GM21723 (cell line): ENCODE data around the gene STUB1.

ENCODE experiments used
- ATAC-seq: cut with Tn5 transposase; IDR thresholded peaks from one replicate; pipeline ENCODE4 v1.9.1; 2021; ENCODE audit warnings: mild to moderate bottlenecking, moderate library complexity; ENCODE audit not compliant: unreplicated experiment

STUB1 gene

DNA sequence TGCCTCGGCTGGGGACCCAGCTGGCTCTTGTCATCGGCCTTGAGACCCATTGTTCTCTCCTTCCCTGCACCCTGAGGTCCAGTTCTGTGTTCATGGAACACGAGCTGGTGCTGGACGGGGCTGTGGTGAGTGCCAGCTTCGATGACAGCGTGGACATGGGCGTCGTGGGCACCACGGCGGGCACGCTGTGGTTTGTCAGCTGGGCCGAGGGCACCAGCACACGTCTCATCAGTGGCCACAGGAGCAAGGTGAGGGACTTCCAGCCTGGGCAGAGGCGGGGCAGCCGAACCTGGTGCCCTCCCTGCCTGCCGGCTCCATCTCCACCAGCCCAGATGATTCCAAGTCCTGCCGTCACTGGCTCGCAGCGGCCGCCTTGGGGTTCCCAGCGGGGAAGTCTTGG, 17.6 kb upstream of the STUB1 start:
- ATAC-seq, result no peak

DNA sequence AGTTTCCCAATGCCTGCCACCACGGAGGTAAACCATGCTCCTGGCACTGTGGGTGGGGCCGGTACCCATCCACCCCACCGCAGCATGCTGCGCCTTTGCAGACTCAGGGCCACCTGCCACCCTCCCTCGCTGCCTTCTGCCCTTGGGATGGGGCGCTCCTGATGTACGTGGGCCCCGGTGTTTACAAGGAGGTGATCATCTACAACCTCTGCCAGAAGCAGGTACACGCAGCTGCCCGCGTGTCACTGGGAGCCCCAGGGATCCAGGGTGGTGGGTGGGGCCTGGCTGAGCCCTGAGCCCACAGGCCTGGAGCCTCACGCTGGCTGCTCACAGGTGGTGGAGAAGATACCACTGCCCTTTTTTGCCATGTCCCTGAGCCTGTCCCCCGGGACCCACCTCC, 13.6 kb upstream of the STUB1 start:
- no peak for ATAC-seq

DNA sequence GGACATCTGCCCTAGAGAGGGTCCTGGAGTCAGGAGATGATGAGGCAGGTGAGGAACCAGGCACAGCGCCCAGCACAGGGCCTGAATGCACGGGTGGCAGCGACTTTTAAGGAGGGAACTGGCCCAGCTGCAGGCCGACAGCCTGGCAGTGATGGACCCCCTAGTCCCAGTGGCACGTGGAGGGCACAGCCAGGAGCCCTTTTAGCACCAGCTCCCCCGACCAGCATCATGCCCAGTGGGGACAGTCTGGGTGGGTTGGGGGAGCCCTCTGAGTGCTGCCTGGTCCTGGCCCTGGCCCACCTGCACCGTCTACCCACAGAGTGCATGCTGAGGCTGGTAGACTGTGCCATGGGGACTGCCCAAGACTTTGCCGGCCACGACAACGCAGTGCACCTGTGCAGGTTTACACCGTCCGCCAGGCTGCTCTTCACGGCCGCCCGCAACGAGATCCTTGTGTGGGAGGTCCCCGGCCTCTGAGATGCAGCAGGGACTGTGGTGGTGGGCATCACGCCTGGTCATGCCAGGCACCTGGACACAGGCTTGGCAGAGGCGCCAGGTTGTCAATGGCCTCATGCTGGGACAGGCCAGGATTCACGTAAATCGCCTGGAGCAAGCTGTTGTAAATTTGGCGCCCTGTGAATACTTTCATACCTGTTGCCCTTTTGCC, 13.0 kb upstream of the STUB1 start:
- no peak for ATAC-seq

DNA sequence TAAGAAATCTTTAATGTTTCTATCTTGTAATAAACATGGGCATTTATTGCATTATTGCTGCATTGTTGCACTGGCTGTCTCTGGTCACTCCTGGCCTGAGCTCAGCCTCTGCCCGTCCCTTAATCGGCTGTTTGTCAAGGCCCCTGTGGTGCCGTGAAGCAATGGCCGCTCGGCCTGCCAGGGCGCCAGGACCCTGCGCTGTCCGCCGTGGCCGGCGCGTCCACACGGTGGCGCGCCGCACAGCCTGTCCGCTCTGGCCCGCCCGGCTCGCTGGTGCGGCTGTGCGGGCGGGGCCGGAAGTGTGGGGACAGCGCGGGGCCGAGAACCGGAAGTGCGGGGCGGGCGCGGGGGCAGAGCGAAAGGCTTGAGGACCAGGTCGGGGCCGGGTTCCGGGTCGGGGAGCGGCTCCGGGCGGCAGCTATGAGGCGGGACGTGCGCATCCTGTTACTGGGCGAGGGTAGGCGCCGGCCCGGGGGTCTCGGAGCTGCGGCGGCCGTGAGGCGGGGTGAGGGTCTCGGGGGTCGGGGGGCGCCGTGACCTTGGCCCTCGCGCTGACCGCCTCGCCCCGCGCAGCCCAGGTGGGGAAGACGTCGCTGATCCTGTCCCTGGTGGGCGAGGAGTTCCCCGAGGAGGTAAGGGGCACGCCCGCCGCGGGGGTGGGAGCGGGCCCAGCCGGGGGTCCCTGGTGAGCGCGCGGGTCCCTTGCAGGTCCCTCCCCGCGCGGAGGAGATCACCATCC, 12.3 kb upstream of the STUB1 start, which contains the start of gene RHOT2:
Gene RHOT2, plus strand, starts transcription at position 353 of the 739 bp plus-strand sequence. Its CDS starts 68 bp downstream, at position 421.
- ATAC-seq, result peak; percentile 75

DNA sequence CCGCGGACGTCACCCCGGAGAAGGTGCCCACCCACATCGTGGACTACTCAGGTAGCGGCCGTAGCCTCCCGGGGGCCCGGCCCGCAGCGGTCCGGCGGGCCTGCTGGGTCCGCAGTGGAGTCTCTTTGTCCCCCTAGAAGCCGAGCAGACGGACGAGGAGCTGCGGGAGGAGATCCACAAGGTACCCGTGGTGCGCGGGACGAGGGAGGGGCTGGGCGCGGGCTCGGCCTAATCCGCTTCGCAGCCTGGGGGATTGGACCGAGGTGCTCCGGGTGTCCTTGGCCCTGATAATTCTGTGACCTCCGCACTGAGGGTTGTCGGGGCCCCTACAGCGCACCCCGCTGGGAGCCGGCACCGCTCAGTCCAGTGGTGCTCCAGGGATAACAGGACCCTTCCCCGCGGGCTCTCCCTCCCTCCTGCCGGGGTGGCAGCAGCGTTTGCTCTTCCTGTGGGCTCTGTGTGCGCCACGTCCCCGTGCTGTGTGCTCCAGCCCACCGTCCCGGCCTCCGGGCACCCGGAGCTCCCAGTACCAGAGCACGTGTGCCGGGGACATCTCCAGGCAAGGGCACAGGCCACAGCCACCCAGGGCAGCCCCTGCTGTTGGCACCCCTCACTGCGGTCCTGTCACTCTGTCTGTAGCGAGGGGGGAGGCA, 11.6 kb upstream of the STUB1 start:
- ATAC-seq, result no peak

DNA sequence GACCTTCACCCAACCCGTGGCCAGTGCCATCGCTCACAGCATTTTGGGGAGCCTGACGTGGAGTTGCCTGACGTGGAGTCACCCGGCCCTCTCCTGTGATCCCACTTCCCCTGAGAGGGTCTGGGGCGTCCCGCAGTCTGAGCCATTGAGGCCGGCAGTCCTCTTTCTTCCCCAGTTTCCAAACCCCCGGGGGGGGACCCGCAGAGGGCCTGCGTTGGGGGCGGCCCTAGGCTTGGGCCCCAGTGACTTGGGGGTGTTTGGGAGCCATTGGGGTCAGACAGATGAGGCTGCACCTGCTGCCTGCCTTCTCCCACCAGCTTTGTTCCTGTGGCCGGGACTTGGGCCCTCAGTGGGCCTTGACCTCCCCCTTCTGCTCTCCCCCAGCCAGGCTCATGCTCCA, 10.5 kb upstream of the STUB1 start:
- ATAC-seq, result no peak

DNA sequence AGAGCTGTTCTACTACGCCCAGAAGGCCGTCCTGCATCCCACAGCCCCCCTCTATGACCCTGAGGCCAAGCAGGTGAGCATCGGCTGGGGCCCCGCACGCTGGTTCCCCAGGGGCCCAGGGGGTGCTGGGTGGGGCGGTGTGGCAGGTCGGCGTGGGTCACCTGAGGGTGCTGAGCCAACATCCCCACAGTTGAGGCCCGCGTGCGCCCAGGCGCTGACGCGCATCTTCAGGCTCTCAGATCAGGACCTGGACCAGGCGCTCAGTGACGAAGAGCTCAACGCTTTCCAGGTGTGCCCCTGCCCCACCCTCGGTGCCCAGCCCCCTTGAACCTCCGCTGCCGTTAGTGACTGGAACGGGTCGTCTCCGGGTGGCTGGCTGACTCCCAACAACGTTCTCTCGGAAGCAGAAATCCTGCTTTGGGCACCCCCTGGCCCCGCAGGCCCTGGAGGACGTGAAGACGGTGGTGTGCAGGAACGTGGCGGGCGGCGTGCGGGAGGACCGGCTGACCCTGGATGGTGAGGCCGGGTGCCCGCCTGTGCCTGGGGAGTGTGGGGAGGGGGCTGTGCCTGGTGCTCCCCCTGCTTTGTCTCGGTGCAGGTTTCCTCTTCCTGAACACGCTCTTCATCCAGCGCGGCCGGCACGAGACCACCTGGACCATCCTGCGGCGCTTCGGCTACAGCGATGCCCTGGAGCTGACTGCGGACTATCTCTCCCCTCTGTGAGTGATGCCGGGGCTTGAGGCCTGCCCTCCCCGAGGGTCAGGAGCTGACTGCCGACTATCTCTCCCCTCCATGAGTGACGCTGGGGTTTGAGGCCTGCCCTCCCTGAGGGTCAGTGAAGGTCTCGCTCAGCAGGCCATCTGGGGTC, 9.5 kb upstream of the STUB1 start:
- ATAC-seq, result no peak

DNA sequence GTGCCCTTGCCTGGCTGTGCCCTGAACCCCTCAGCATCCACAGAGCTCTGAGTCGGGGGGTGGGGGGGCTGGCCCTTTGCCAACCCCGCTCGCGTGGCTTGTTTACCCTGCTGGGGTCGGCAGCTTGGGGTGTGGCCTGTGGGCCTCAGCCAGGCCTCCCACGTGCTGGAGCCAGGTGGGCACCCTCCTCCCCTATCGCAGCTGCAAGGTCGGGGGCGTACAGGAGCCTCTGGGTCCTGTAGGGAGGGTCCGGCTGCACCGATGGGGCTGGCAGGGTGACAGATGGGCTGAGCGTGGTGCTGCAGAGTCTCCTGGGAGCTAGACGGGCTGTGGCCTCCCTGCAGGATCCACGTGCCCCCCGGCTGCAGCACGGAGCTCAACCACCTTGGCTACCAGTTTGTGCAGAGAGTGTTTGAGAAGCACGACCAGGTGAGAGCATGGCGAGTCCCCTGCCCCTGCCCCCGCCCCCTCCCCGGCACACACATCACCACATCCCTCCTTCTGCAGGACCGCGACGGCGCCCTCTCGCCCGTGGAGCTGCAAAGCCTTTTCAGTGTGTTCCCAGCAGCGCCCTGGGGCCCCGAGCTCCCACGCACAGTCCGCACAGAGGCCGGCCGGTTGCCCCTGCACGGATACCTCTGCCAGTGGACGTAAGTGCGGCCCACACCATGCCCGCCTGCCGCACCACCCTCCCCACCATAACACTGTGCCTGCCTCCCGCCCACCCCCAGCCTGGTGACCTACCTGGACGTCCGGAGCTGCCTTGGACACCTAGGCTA, 8.7 kb upstream of the STUB1 start:
- ATAC-seq, result no peak

DNA sequence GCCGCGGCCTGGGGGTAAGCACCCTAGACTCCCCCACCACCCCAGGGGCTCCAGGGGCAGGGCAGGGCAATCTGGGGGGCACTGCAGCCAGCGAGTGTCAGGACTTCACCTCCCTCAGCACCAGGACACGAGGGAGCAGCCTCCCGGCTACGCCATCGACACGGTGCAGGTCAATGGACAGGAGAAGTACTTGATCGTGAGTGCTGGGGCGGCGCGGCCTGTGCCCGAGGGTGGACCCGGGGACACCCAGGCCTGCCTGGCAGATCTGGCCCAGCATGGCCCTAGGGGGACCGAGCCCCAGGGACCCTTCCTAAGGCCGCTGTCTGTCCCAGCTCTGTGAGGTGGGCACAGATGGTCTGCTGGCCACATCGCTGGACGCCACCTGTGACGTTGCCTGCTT, 7.8 kb upstream of the STUB1 start:
- ATAC-seq, result no peak

DNA sequence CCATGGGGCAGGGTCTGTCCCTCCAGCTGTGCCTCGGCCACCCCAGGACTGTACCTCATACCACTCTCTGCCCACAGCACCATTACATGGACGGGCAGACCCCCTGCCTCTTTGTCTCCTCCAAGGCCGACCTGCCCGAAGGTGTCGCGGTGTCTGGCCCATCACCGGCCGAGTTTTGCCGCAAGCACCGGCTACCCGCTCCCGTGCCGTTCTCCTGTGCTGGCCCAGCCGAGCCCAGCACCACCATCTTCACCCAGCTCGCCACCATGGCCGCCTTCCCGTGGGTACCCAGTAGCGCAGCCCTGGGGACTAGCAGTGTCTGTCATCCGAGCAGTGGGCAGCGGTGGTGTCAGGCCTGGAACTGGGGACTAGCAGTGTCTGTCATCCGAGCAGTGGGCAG, 7.4 kb upstream of the STUB1 start:
- ATAC-seq, result no peak

DNA sequence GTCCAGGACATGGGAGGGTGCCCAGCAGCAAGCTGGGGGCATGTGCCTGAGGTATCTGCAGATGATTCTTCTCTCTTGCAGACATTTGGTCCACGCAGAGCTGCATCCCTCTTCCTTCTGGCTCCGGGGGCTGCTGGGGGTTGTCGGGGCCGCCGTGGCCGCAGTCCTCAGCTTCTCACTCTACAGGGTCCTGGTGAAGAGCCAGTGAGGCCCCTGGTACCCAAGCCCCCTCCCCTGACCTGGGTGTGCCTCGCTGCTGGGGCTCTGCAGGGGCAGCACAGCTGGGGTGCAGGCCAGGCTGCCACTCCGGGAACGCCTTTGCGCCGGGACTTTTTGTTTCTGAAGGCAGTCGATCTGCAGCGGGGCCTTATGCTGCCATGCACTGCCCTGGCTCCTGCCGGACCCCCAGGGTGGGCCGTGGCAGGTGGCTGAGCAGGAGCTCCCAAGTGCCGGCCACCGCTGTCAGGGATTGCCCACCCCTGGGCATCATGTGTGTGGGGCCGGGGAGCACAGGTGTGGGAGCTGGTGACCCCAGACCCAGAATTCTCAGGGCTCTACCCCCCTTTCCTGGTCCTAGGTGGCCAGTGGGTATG, 6.7 kb upstream of the STUB1 start:
- ATAC-seq, result no peak

DNA sequence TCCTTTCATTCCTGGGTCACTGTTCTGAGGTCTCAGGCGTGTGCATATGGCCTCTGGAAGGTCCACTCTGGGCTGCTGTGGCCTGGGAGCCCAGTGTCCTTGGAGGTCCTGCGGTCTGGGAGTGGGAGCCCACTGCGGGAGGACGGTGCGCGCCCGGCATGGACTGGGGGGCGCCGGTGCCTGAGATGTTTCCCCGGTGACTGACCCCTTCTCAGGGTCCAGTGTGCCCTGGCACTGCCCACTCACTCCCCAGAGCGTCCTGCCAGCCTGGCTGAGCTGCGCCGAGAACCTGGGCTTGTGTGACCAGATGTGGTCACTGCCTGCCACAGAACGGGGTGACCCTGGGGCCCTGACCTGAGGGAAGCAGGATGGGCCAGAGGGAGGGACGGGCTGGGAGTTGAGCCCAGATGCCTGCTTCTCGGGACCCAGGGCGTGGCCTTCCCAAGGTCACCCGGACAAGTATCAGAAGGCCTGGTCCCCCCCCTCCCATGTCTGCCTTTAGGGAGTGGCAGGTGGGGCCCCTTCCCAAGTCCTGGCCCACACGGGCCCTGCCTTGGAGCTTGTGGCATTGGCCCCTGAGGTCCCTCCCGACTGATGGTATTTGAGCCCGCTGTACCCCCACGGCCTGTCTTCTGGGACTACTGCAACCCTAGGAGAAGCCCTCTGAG, 5.9 kb upstream of the STUB1 start:
- no peak for ATAC-seq

DNA sequence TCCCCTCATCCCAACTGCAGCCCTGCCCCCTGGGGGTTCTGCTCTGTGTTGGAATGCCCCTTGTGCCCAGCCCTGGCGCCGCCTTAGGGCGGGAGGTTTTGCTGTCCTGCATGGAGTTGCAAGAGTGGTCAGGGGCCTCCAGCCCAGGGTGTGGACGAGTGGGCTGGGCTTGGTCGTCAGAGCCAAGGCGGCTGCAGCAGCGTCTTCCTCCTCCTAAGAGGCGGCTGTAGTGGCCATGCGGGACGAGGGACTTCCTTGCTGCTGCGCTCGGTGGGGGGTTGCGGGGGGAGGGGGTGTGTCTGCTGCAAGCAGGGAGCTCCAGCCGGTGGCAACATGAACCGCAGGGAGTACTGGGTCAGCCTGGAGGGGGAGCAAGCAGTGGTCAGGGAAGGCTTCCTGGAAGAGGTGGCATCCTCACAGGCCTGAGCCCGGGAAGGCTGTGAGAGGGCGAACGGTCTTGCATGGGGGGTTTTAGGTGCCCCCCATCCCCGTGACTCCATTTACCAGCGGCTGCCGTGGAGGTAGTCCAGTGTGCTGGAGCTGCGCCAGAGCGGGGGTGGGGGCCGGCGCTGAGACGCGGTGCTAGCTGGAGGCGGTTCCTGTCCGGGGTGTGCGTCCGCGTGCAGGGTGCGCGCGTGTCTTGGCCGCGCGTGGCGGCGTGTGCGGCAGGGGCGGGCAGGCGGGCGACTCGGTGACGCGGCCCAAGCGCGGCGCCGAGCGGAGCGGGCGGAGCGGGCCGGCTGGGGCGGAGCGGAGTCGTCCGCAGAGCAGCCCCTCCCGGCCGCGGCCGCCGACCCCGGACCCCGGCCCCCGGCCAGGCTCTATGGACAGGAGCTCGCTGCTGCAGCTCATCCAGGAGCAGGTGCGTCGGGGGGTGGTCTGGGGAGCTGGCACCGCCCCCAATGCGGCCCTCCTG, 5.0 kb upstream of the STUB1 start, which contains the start of gene RHBDL1:
Gene RHBDL1, plus strand, starts transcription at position 704 of the 916 bp plus-strand sequence. Its CDS starts 120 bp downstream, at position 824.
- no peak for ATAC-seq

DNA sequence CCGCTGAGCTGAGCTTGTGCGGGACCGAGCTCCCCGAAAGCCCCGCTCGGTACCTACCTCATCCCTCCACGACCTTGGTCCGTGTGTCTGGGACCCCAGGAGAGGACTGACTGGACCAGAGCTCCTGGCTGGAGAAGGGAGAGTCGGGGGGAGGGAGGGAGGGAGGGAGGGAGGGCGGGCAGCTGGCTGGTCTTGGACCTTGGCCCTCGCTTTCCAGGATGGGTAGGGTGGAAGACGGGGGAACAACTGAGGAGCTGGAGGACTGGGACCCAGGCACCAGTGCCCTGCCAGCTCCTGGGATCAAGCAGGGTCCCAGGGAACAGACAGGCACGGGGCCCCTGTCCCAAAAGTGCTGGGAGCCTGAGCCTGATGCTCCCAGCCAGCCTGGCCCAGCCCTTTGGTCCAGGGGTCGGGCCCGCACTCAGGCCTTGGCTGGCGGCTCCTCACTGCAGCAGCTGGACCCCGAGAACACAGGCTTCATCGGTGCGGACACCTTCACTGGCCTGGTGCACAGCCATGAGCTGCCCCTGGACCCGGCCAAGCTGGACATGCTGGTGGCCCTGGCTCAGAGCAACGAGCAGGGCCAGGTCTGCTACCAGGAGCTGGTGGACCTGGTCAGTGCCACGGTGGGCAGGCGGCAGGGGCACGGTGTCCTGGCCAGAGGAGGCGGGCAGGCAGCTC, 4.2 kb upstream of the STUB1 start:
- no peak for ATAC-seq

DNA sequence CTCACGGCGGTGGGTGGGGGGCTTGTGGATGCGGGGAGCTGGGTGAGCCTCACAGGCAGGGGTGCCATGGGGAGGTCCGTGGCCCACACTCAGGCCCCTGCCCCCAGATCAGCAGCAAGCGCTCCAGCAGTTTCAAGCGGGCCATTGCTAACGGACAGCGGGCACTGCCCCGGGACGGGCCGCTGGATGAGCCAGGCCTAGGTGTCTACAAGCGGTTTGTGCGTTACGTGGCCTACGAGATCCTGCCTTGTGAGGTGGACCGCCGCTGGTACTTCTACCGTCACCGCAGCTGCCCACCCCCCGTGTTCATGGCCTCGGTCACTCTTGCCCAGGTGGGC, 3.7 kb upstream of the STUB1 start:
- ATAC-seq, result no peak

DNA sequence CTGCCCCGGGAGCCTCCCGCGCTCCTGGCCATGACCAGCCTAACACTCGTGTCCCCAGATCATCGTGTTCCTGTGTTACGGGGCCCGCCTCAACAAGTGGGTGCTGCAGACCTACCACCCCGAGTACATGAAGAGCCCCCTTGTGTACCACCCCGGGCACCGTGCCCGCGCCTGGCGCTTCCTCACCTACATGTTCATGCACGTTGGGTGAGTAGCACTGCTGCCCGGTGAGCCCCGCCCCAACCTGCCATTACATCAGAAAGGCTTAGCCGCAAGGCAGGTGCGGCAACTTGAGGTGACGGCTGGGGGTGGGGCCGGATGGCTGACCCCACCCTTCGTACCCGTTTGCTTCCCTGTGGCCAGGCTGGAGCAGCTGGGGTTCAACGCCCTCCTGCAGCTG, 3.3 kb upstream of the STUB1 start:
- ATAC-seq, result no peak

DNA sequence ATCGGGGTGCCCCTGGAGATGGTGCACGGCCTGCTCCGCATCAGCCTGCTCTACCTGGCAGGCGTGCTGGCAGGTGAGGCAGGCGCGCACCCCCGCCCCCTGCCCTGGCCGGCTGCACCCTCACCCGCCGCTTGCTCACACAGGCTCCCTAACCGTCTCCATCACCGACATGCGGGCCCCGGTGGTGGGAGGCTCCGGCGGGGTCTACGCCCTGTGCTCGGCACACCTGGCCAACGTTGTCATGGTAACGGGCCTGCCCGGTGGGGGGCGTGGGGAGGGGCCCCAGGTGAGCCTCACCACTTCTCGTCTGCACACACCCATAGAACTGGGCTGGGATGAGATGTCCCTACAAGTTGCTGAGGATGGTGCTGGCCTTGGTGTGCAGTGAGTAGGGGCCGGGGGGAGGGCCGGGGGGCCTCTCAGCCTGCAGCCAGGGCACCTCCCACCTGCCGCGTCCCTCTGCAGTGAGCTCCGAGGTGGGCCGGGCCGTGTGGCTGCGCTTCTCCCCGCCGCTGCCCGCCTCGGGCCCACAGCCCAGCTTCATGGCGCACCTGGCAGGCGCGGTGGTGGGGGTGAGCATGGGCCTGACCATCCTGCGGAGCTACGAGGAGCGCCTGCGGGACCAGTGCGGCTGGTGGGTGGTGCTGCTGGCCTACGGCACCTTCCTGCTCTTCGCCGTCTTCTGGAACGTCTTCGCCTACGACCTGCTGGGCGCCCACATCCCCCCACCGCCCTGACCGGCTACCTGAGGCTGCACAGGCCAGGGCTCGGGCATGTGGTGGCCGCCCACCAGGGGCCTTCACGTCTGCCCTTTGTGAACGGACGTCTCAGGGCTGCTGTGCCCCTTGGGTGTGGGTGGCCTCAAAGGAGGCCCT, 2.7 kb upstream of the STUB1 start:
- ATAC-seq, result no peak
